ENCODE measurements around the gene RABEP1. TPM values are rescaled to one million over a fixed set of nuclear protein-coding genes. Genes with fewer than 3 reads are reported as not detected.

RABEP1 gene
- total RNA-seq, 2 experiments from 2014 or later = 60.7 to 60.8 TPM

DNA sequence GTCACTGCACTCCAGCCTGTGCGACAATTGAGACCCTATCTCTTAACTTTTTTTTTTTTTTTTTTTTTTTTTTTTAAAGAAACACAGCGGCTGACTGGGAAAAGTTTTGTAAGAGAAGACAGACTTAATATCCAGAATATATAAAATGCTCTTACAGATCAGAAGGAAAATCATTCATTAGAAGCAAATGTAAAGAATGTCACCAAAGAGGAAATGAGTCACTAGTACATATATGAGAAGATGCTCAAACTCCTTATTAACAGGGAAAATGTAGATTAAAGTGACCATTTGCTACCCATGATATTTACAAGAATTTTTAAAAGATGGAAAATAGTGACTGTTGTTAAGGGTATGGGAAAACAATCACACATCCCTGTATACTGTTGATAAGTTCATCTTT lies 48.9 kb downstream of the RABEP1 start:
- ChIA-PET CTCF (no interaction called here), POLR2A (no interaction called here)
- H3K4me3 Mint-ChIP-seq = no peak overlapping the region
- peaks cover 38% of the 10 kb centered on the region for H3K4me1 Mint-ChIP-seq (ENCODE audit: low read depth)
- peaks cover 19% of the 10 kb centered on the region for H3K36me3 Mint-ChIP-seq
- no peak for DNase-seq
- H3K27me3 Mint-ChIP-seq = no peaks in the 10 kb centered on the region
- intact Hi-C loops (cut with micrococcal nuclease) = no loop called here
- H3K9me3 Mint-ChIP-seq = no peaks in the 10 kb centered on the region
- no peak overlapping the region for H3K27ac Mint-ChIP-seq

- H3K4me3 Mint-ChIP-seq = no peak overlapping the region
- POLR2A ChIA-PET = no interaction called here
- peaks cover 34% of the 10 kb centered on the region for H3K4me1 Mint-ChIP-seq (ENCODE audit: low read depth)
- DNase-seq = no peak
- H3K27ac Mint-ChIP-seq = no peak overlapping the region
- H3K27me3 Mint-ChIP-seq = no peaks in the 10 kb centered on the region
- CTCF ChIA-PET = no interaction called here
- intact Hi-C loops (cut with micrococcal nuclease) = no loop called here
- no peaks in the 10 kb centered on the region for H3K9me3 Mint-ChIP-seq
- H3K36me3 Mint-ChIP-seq = peaks cover 19% of the 10 kb centered on the region
Measured at GRCh38 chr17:5331506-5331905, 49.4 kb downstream of the RABEP1 start.

DNA sequence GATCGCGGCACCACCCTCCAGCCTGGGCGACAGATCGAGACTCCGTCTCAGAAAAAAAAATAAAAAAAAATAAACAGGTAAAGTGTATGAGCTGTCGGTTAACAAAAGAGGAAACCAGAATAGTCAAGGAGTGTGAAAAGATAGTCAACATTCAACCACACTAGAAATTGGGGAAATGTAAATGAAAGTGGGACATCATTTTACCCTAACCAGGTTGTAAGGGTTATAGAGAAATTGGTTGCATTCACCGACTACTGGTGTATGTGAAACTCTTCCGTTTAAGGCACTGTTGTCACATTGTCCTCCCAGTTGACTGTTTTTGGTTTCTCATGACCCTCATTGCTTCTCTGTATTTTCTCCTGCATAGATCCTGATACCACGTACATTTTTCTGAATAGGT lies 62.8 kb downstream of the RABEP1 start:
- Mint-ChIP-seq H3K36me3 (peaks cover 15% of the 10 kb centered on the region), H3K9me3 (no peaks in the 10 kb centered on the region), H3K27me3 (no peaks in the 10 kb centered on the region), H3K4me1 (ENCODE audit: low read depth) (no peaks in the 10 kb centered on the region), H3K27ac (no peak overlapping the region), H3K4me3 (no peak overlapping the region)
- ChIA-PET CTCF (no interaction called here), POLR2A (no interaction called here)
- intact Hi-C loops (cut with micrococcal nuclease) = no loop called here
- DNase-seq = no peak

DNA sequence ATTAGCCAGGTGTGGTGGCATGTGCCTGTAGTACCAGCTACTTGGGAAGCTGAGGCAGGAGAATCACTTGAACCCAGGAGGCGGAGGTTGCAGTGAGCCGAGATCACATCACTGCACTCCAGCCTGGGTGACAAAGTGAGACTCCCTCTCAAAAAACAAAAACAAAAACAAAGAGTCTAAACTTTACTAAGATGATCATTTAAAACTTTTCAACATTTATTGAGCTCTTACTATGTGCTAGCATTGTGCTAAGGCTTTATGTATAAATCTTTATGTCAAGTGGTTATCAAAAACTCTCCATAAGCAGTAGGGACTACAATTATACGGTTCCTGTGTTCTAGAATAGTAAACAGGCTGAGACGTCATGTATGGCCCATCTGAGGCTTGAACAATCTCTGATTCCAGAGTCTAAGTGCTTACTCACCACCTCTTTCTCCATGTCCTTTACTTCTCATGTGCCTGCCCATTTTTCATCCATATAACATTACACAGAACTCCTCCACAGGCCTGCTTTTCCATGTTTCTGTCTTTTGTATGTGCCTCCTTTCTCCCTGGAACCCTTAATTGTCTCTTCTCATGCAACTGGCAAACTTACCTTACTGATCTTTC lies 70.7 kb downstream of the RABEP1 start:
- ChIA-PET CTCF (no interaction called here), POLR2A (no interaction called here)
- no peaks in the 10 kb centered on the region for H3K9me3 Mint-ChIP-seq
- H3K27me3 Mint-ChIP-seq = no peaks in the 10 kb centered on the region
- H3K4me3 Mint-ChIP-seq = no peak overlapping the region
- intact Hi-C loops (cut with micrococcal nuclease) = no loop called here
- peaks cover 27% of the 10 kb centered on the region for H3K36me3 Mint-ChIP-seq
- H3K4me1 Mint-ChIP-seq (ENCODE audit: low read depth) = no peaks in the 10 kb centered on the region
- no peak overlapping the region for H3K27ac Mint-ChIP-seq
- no peak for DNase-seq

- no peaks in the 10 kb centered on the region for H3K9me3 Mint-ChIP-seq
- ChIA-PET CTCF (no interaction called here), POLR2A (no interaction called here)
- no peak overlapping the region for H3K4me3 Mint-ChIP-seq
- intact Hi-C loops (cut with micrococcal nuclease) = no loop called here
- no peaks in the 10 kb centered on the region for H3K27me3 Mint-ChIP-seq
- H3K4me1 Mint-ChIP-seq (ENCODE audit: low read depth) = no peaks in the 10 kb centered on the region
- DNase-seq = no peak
- no peak overlapping the region for H3K27ac Mint-ChIP-seq
- peaks cover 20% of the 10 kb centered on the region for H3K36me3 Mint-ChIP-seq
Measured at GRCh38 chr17:5354310-5354709, 72.2 kb downstream of the RABEP1 start.

GRCh38 chr17:5354886-5355415 lies 72.9 kb downstream of the RABEP1 start:
- no peaks in the 10 kb centered on the region for H3K4me1 Mint-ChIP-seq (ENCODE audit: low read depth)
- no peak for DNase-seq
- intact Hi-C loops (cut with micrococcal nuclease) = no loop called here
- CTCF ChIA-PET = no interaction called here
- no peaks in the 10 kb centered on the region for H3K9me3 Mint-ChIP-seq
- POLR2A ChIA-PET = no interaction called here
- H3K36me3 Mint-ChIP-seq = peaks cover 20% of the 10 kb centered on the region
- H3K27me3 Mint-ChIP-seq = no peaks in the 10 kb centered on the region
- H3K4me3 Mint-ChIP-seq = no peak overlapping the region
- H3K27ac Mint-ChIP-seq = no peak overlapping the region

- no peaks in the 10 kb centered on the region for H3K27me3 Mint-ChIP-seq
- H3K9me3 Mint-ChIP-seq = no peaks in the 10 kb centered on the region
- no peak overlapping the region for H3K4me3 Mint-ChIP-seq
- no peak overlapping the region for H3K27ac Mint-ChIP-seq
- intact Hi-C loops (cut with micrococcal nuclease) = no loop called here
- DNase-seq = no peak
- no peaks in the 10 kb centered on the region for H3K4me1 Mint-ChIP-seq (ENCODE audit: low read depth)
- ChIA-PET CTCF (no interaction called here), POLR2A (no interaction called here)
- H3K36me3 Mint-ChIP-seq = peaks cover 18% of the 10 kb centered on the region
Measured at GRCh38 chr17:5355421-5356129, 73.5 kb downstream of the RABEP1 start.

DNA sequence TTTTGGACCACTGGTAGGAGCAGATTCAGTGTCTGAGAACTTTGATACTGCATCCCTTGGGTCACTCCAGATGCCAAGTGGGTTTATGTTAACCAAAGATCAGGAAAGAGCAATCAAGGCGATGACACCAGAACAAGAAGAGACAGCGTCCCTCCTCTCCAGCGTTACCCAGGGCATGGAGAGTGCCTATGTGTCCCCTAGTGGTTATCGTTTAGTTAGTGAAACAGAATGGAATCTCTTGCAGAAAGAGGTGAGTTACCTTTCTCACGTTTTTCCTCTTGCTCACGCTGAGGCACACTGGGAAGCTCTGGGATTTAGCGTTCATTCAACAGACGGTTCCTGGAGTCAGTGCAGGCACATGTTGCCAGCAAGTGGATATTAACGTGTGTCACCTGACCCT lies 79.3 kb downstream of the RABEP1 start:
- no peaks in the 10 kb centered on the region for H3K27me3 Mint-ChIP-seq
- no peak overlapping the region for H3K27ac Mint-ChIP-seq
- H3K4me1 Mint-ChIP-seq (ENCODE audit: low read depth) = no peaks in the 10 kb centered on the region
- no peak for DNase-seq
- H3K4me3 Mint-ChIP-seq = no peak overlapping the region
- intact Hi-C loops (cut with micrococcal nuclease) = no loop called here
- no peaks in the 10 kb centered on the region for H3K9me3 Mint-ChIP-seq
- ChIA-PET CTCF (no interaction called here), POLR2A (interaction anchor here (0.6 kb wide), 1 partner anchor 135 kb away, joined by 4 read pairs; no protein-coding TSS in a partner anchor)
- peaks cover 22% of the 10 kb centered on the region for H3K36me3 Mint-ChIP-seq

DNA sequence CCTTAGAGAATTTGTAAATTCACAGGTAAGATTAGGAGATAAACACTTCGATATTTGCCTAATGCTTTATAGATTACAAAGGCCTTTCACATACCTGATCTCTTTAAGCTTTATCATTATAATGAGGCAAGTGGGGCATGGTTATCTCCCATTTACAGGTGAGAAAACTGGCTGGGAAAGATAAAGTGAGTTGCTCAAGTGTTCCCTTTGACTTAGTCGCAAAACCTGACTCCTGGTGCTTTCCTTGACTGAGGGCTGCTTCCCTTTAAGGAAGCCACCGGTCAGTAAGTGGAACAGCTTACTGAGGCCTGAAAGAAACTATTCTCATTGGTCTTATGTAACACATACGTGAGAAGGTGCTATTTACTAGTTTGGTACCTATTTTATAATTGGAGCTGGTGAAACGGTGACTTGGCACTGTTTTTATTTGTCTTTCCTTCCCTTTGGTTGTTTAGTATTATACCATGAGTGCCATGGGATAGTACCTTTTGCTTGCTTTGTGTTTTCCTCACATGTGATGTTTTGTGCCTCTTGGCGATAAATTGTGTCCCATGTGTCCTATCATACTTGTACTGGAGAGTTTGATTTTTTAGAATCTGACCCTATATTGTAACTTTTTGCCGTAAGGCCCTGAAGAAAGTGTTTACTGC lies 80.2 kb downstream of the RABEP1 start:
- intact Hi-C loops (cut with micrococcal nuclease) = no loop called here
- ChIA-PET POLR2A (interaction anchor here (0.6 kb wide), 1 partner anchor 135 kb away, joined by 4 read pairs; no protein-coding TSS in a partner anchor), CTCF (no interaction called here)
- Mint-ChIP-seq H3K4me1 (ENCODE audit: low read depth) (no peaks in the 10 kb centered on the region), H3K4me3 (no peak overlapping the region), H3K9me3 (no peaks in the 10 kb centered on the region), H3K36me3 (peaks cover 22% of the 10 kb centered on the region), H3K27me3 (no peaks in the 10 kb centered on the region), H3K27ac (no peak overlapping the region)
- DNase-seq = no peak

GRCh38 chr17:5364156-5364555 lies 82.1 kb downstream of the RABEP1 start:
- Mint-ChIP-seq H3K4me1 (ENCODE audit: low read depth) (no peaks in the 10 kb centered on the region), H3K36me3 (peaks cover 25% of the 10 kb centered on the region), H3K4me3 (no peak overlapping the region), H3K9me3 (no peaks in the 10 kb centered on the region), H3K27me3 (no peaks in the 10 kb centered on the region), H3K27ac (no peak overlapping the region)
- DNase-seq = no peak
- ChIA-PET POLR2A (no interaction called here), CTCF (interaction anchor here (1.4 kb wide), 1 partner anchor 75 kb away, joined by 3 read pairs; no protein-coding TSS in a partner anchor)
- intact Hi-C loops (cut with micrococcal nuclease) = no loop called here

- Mint-ChIP-seq H3K9me3 (no peaks in the 10 kb centered on the region), H3K27me3 (no peaks in the 10 kb centered on the region), H3K4me3 (no peak overlapping the region), H3K36me3 (peaks cover 30% of the 10 kb centered on the region), H3K27ac (no peak overlapping the region), H3K4me1 (ENCODE audit: low read depth) (no peaks in the 10 kb centered on the region)
- DNase-seq = no peak
- CTCF ChIA-PET = interaction anchor here (1.4 kb wide), 1 partner anchor 75 kb away, joined by 3 read pairs; no protein-coding TSS in a partner anchor
- POLR2A ChIA-PET = no interaction called here
- intact Hi-C loops (cut with micrococcal nuclease) = no loop called here
Measured at GRCh38 chr17:5364696-5365095, 82.6 kb downstream of the RABEP1 start.

GRCh38 chr17:5365831-5366230 lies 83.7 kb downstream of the RABEP1 start:
- Mint-ChIP-seq H3K27me3 (no peaks in the 10 kb centered on the region), H3K9me3 (no peaks in the 10 kb centered on the region), H3K4me3 (no peak overlapping the region), H3K27ac (no peak overlapping the region), H3K36me3 (peaks cover 36% of the 10 kb centered on the region), H3K4me1 (ENCODE audit: low read depth) (no peaks in the 10 kb centered on the region)
- ChIA-PET POLR2A (no interaction called here), CTCF (no interaction called here)
- intact Hi-C loops (cut with micrococcal nuclease) = no loop called here
- no peak for DNase-seq
